Effector memory CD4-positive, alpha-beta T cell (primary cell): ENCODE results near the gene NUP205.

ENCODE experiments used
- DNase-seq, 3 donors: peaks; one replicate each; pipeline ENCODE4 v3.0.0-alpha.2; 2020
- H3K27ac ChIP-seq: 2 replicates; pipeline ENCODE4 v1.7.0; 2013; ENCODE audit warnings: mild to moderate bottlenecking, low read length, moderate library complexity; ENCODE audit not compliant: insufficient read depth, poor library complexity, severe bottlenecking
- H3K27me3 ChIP-seq: replicated peaks from 2 replicates; pipeline ENCODE4 v1.7.0; 2013; ENCODE audit warnings: mild to moderate bottlenecking, low read length; ENCODE audit not compliant: insufficient read depth, control insufficient read depth, poor library complexity, severe bottlenecking
- H3K36me3 ChIP-seq: 2 replicates; pipeline ENCODE4 v1.7.0; 2013; ENCODE audit warnings: mild to moderate bottlenecking, low read length, moderate library complexity; ENCODE audit not compliant: control insufficient read depth, insufficient read depth
- H3K4me1 ChIP-seq: 2 replicates; pipeline ENCODE4 v1.7.0; 2013; ENCODE audit warnings: low read length, mild to moderate bottlenecking; ENCODE audit not compliant: control insufficient read depth, insufficient read depth, poor library complexity, severe bottlenecking
- H3K4me3 ChIP-seq: 2 replicates; pipeline ENCODE4 v1.7.0; 2013; ENCODE audit warnings: low read length, low read depth, mild to moderate bottlenecking; ENCODE audit not compliant: insufficient read depth, poor library complexity, severe bottlenecking
- H3K9me3 ChIP-seq: 2 replicates; pipeline ENCODE4 v1.7.0; 2013; ENCODE audit warnings: mild to moderate bottlenecking, low read length, moderate library complexity; ENCODE audit not compliant: control insufficient read depth

Gene NUP205

GRCh38 chr7:135573541-135573940, 15.8 kb downstream of the NUP205 start:
- no peak for DNase-seq
- H3K36me3 ChIP-seq = peaks cover 66% of the 10 kb centered on the region
- H3K27me3 ChIP-seq = no peaks in the 10 kb centered on the region
- H3K27ac ChIP-seq = no peak overlapping the region
- H3K4me3 ChIP-seq = no peak overlapping the region
- H3K9me3 ChIP-seq = no peaks in the 10 kb centered on the region
- H3K4me1 ChIP-seq = no peaks in the 10 kb centered on the region

GRCh38 chr7:135575296-135575695, 17.6 kb downstream of the NUP205 start:
- Histone ChIP-seq H3K36me3 (peaks cover 80% of the 10 kb centered on the region), H3K4me1 (no peaks in the 10 kb centered on the region), H3K4me3 (no peak overlapping the region), H3K27ac (no peak overlapping the region), H3K9me3 (no peaks in the 10 kb centered on the region), H3K27me3 (no peaks in the 10 kb centered on the region)
- DNase-seq = no peak

- Histone ChIP-seq H3K36me3 (peaks cover 80% of the 10 kb centered on the region), H3K4me1 (no peaks in the 10 kb centered on the region), H3K27me3 (no peaks in the 10 kb centered on the region), H3K27ac (no peak overlapping the region), H3K9me3 (no peaks in the 10 kb centered on the region), H3K4me3 (no peak overlapping the region)
- DNase-seq = no peak
Observed at GRCh38 chr7:135578569-135578968, 20.9 kb downstream of the NUP205 start.

GRCh38 chr7:135584362-135585353, 26.9 kb downstream of the NUP205 start:
- H3K4me3 ChIP-seq = no peak overlapping the region
- peaks cover 62% of the 10 kb centered on the region for H3K36me3 ChIP-seq
- no peak for DNase-seq

GRCh38 chr7:135597181-135597925, 39.6 kb downstream of the NUP205 start:
- H3K27me3 ChIP-seq = no peaks in the 10 kb centered on the region
- no peaks in the 10 kb centered on the region for H3K9me3 ChIP-seq
- no peaks in the 10 kb centered on the region for H3K4me1 ChIP-seq
- no peak overlapping the region for H3K4me3 ChIP-seq
- no peak for DNase-seq
- no peak overlapping the region for H3K27ac ChIP-seq
- H3K36me3 ChIP-seq = peaks cover 54% of the 10 kb centered on the region

More at GRCh38 chr7:135584362-135585353, 26.9 kb downstream of the NUP205 start:
- Histone ChIP-seq H3K9me3 (no peaks in the 10 kb centered on the region), H3K27ac (no peak overlapping the region), H3K27me3 (no peaks in the 10 kb centered on the region), H3K4me1 (no peaks in the 10 kb centered on the region)

- Histone ChIP-seq H3K4me1 (no peaks in the 10 kb centered on the region), H3K36me3 (peaks cover 54% of the 10 kb centered on the region), H3K27me3 (no peaks in the 10 kb centered on the region), H3K9me3 (no peaks in the 10 kb centered on the region), H3K27ac (no peak overlapping the region), H3K4me3 (no peak overlapping the region)
- no peak for DNase-seq
Observed at GRCh38 chr7:135597926-135598305, 40.2 kb downstream of the NUP205 start.

GRCh38 chr7:135599471-135599870, 41.8 kb downstream of the NUP205 start:
- H3K36me3 ChIP-seq = peaks cover 52% of the 10 kb centered on the region
- no peak for DNase-seq
- no peak overlapping the region for H3K4me3 ChIP-seq
- no peaks in the 10 kb centered on the region for H3K27me3 ChIP-seq
- no peak overlapping the region for H3K27ac ChIP-seq
- H3K9me3 ChIP-seq = no peaks in the 10 kb centered on the region
- no peaks in the 10 kb centered on the region for H3K4me1 ChIP-seq

GRCh38 chr7:135600226-135600625, 42.5 kb downstream of the NUP205 start:
- Histone ChIP-seq H3K27me3 (no peaks in the 10 kb centered on the region), H3K36me3 (peaks cover 50% of the 10 kb centered on the region), H3K4me1 (no peaks in the 10 kb centered on the region), H3K27ac (no peak overlapping the region), H3K9me3 (no peaks in the 10 kb centered on the region), H3K4me3 (no peak overlapping the region)
- no peak for DNase-seq

- Histone ChIP-seq H3K36me3 (peaks cover 57% of the 10 kb centered on the region), H3K4me3 (no peak overlapping the region), H3K4me1 (no peaks in the 10 kb centered on the region), H3K27ac (no peak overlapping the region), H3K27me3 (no peaks in the 10 kb centered on the region), H3K9me3 (no peaks in the 10 kb centered on the region)
- no peak for DNase-seq
Observed at GRCh38 chr7:135601182-135601581, 43.5 kb downstream of the NUP205 start.

GRCh38 chr7:135602304-135602703, 44.6 kb downstream of the NUP205 start:
- DNase-seq = no peak
- H3K9me3 ChIP-seq = no peaks in the 10 kb centered on the region
- no peak overlapping the region for H3K4me3 ChIP-seq
- peaks cover 59% of the 10 kb centered on the region for H3K36me3 ChIP-seq
- H3K27me3 ChIP-seq = no peaks in the 10 kb centered on the region
- no peak overlapping the region for H3K27ac ChIP-seq
- H3K4me1 ChIP-seq = no peaks in the 10 kb centered on the region
